CMK (cell line): ENCODE measurements around the gene LRRC3.
"Not testable (repeated sequence)": the region's sequence is repeated elsewhere in the genome, so short reads cannot be mapped to it uniquely, and the experiment has no call there.

Experiments used
- DNase-seq: peaks from one replicate; pipeline ENCODE4 v3.0.0-alpha.2; 2010; ENCODE audit warnings: low read depth

LRRC3 gene, protein sequence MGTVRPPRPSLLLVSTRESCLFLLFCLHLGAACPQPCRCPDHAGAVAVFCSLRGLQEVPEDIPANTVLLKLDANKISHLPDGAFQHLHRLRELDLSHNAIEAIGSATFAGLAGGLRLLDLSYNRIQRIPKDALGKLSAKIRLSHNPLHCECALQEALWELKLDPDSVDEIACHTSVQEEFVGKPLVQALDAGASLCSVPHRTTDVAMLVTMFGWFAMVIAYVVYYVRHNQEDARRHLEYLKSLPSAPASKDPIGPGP

DNA sequence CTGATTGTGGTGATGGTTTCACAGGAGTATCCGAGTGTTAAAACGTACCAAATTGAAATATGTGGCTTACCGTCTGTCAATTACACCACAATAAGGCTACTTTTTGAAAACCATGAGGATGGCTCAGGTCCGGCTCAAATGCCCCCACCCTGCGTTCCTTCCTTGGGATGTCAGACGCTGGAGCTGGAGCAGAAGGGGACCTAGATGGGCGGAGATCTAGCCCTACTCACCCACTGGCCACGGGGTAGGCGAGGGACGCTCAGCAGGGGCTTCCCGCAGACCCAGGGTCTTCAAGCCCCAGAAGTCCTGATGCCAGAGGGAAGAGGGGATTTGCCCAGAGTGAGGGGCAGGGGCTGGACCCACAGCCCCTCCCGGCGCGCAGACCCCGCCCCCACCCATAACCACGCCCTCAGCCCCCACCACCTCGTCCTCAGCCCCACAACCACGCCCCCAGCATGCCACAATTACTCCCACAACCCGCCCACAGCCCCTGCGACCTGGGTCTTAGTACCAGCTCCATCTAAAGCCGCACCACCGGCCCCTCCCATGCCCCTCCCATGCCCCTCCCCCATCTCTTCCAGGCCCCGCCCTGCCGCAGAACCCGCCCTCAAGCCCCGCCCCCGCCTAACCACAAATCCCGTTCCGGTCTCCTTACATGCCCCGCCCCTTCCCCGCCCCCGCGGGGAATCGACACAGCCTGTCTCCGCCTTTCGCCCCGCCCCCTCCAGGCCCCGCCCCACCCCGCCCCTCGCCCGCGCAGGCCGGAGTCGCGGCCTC is at the start of gene LRRC3:
LRRC3 (plus strand) TSS at position 764 of the 777 bp plus-strand sequence. CDS start 1,135 bp downstream, outside the sequence.
- peak; percentile 82 for DNase-seq

DNA sequence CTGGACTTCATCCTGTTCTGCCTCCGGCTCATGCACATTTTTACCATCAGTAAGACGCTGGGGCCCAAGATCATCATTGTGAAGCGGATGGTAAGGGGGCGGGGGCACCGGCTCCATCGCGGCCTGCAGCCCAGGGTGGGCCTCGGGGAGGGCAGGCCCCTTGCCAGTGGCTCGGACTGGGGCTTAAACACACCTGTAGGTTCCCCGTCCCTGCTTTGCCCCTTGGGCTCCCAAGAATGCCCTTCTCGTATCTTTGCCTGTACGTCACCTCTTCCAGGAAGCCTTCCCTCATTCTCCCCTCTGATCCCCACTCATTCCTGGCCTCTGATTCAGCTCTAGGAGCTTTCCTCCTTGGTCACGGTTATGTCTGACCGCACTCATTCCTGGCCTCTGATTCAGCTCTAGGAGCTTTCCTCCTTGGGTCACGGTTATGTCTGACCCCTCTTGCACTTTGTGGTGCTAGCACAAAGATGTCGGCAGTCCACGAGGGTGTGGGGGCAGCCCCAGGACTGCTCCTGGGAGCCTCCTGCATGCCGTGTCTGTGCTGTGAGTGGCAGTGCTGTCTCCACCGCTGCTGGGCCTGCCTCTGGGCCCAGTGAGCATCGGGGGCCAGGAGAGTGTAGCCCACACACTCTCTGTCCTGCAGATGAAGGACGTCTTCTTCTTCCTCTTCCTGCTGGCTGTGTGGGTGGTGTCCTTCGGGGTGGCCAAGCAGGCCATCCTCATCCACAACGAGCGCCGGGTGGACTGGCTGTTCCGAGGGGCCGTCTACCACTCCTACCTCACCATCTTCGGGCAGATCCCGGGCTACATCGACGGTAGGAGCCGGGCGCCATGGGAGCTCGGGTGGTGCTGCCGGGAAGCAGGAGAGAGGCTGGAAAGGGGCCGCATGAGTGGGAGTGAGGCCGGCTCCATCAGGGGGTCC is 49.1 kb upstream of the LRRC3 start:
- no peak for DNase-seq

DNA sequence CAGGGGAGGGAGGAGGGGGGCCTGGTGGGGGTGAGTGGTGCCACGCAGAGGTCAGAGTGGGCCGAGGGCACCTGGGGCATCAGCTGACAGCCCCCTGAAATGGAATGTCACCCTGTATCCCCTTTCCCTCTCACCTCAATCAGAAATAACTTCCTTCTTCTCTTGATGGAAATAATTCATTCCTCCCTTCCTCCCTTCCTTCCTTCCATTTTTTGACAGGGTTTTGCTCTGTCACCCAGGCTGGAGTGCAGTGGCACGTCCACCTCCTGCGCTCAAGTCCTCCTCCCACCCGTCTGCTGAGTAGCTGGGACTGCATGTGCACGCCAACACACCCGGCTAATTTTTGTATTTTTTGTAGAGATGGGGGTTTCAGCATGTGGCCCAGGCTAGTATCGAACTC is 48.4 kb upstream of the LRRC3 start:
- DNase-seq: no peak

DNA sequence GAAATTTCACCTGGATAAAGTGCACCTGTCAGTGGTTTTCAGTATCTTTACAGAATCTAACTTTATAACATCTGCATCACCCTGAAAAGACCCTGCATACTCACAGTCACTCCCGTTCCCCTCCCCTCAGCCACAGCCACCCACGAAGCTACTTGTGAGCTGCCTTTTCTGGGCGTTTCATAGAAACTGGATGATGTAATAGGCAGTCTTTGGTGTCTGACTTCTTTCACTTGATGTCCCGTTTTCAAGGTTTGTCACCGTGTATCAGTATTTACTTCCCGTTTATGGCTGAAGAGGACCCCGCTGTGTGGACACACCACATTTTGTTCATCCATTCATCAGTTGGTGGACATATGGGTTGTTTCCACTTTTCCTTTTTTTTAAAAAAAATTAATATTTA is 47.8 kb upstream of the LRRC3 start:
- DNase-seq: no peak

DNA sequence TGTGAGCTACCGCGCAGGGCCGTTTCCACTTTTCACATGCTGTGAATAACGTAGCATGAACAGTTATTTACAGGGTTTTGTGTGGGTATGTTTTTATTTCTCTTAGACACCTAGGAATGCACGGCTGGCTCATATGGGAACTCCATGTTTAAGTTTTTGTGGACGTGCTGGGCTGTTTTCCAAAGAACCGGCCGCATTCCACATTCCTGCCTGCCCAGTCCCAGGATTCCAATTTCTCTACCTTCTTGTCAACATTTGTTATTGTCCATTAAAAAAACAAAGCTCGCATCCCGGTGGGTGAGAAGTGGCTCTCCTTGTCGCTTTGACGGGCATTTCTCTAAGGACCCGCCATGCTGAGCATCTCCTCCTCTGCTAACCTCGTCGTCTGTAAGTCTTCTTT is 47.1 kb upstream of the LRRC3 start:
- DNase-seq: no peak

DNA sequence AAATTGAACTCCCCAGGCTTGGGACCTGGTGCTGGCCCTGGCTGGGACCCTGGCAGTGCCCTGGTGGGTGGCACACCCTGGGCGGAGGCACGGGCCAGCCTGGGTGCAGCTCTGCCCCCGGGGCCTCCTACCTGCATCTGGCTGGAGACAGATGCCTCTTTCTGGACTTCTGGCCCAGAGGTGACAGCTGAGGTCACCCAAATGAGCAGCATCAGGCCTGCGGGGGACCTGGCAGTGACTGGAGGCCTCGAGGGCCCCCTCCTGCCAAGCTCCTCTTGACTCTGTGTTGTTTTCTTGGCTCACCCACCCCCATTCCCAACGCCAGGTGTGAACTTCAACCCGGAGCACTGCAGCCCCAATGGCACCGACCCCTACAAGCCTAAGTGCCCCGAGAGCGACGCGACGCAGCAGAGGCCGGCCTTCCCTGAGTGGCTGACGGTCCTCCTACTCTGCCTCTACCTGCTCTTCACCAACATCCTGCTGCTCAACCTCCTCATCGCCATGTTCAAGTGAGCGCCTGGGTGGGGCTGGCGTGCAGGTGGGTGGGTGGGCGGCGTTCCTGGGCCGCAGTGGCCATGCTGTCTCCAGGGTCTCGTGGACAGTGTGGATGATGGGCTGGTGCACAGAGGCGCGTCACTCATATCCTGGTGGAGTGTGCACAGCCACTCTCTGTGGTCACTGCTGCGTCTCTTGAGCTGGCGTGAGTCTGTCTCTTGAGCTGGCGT is 41.6 kb upstream of the LRRC3 start:
- DNase-seq: no peak

DNA sequence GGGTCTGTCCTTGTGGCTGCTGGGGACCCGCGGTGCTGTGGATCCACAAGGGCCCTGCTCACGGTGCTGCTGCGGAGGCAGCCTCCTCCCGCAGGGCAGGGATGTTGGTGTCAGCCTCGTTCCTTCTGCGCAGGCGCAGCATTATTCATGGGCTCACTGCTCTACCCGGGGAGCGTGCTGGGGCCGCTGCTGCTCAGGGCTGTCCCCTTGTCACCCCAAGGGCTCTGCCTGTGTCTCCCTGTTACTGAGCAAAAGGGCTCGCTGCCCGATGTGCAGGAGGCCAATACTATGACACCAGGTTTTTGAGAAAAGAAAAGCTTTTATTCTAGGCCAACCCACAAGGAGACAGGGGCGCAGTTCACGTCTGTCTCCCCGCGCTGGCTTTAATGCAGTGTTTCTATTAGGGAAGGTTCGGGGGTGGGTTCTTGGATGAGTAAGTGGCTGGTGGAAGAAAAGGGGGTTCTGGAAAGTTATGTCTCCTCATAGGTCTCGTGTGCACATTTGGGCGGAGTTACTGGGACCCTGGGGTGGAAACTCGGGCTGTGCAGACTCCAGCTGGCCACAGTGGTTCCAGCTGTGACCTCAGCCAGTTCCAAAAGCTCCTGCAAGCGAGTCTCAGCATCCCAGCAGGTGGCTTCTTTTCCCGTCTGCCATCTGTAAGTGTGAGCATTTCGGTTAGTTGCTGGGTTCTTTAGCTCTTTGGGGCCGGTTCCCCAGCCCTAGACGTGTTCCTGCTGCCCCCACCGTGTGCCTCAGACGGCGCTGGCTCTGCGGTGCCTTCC is 40.8 kb upstream of the LRRC3 start:
- no peak for DNase-seq

DNA sequence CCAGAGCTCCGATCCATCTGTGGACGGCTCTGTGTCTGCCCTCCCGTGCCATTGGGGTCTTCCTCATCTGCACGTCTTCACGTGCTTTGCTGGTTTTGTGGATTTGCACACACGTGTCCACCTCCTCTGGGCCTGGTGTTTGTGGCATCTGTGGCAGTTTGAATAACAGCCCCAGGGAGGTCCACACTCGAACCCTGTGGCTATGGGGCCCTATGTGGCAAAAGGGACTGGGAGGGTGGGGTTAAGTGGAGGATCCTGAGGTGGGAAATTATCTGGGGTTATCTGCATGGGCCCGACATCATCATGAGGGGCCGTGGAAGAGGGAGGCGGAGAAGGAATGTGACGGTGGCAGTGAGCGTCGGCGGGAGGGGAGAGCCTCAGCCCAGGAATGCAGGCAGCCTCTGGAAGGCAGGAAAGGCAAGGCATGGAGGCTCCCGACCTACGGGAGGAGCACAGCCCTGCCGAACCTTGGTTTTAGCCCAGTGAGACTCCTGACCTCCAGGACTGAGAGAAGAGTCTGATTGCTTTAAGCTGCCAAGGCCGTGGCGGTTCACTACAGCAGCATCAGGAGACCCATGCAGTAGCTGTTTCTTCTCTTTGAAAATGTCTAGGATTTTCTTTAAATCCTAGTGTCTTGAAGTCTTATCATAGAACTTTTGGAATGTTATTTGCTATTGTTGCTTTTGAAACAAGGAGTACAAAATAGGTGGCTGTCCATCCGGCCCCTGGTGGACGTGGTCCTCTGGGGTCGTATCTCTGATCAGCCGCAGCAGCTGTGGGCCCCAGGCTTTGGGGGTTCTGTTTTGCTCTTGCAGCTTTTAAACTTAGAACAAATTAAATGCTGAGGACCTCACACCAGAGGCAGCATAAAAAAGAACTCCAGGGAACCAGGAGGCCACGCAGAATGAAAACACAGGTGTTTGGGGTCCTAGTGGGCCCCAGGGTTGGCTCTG is 40.0 kb upstream of the LRRC3 start:
- no peak for DNase-seq

DNA sequence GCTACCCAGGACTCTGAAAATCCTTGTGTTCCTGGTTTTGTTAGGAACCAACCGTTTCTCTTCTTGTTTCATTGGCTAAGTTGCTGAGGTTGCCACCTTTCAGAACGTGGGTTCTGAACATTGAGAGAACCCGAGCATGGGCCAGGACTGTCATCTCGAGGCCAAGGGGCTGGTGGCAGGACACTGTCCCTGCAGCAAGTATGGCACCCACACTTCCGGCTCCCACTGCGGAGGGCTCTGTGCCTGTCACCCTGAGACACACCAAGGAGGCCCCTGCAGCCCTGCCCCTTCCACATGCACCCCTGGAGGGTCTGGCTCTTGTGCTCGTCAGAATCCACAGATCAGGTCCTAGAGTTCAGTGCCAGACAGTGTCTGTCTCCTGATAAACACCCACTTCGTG is 39.1 kb upstream of the LRRC3 start:
- DNase-seq: no peak

DNA sequence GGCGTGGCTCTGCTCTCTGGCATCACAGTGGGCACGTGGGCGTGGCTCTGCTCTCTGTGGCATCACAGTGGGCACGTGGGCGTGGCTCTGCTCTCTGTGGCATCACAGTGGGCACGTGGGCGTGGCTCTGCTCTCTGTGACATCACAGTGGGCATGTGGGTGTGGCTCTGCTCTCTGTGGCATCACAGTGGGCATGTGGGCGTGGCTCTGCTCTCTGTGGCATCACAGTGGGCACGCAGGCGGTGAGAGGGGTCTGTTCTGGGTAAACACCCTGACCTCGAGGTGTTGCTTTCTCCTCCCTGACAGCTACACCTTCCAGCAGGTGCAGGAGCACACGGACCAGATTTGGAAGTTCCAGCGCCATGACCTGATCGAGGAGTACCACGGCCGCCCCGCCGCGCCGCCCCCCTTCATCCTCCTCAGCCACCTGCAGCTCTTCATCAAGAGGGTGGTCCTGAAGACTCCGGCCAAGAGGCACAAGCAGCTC is 37.6 kb upstream of the LRRC3 start:
- not testable (repeated sequence) for DNase-seq

DNA sequence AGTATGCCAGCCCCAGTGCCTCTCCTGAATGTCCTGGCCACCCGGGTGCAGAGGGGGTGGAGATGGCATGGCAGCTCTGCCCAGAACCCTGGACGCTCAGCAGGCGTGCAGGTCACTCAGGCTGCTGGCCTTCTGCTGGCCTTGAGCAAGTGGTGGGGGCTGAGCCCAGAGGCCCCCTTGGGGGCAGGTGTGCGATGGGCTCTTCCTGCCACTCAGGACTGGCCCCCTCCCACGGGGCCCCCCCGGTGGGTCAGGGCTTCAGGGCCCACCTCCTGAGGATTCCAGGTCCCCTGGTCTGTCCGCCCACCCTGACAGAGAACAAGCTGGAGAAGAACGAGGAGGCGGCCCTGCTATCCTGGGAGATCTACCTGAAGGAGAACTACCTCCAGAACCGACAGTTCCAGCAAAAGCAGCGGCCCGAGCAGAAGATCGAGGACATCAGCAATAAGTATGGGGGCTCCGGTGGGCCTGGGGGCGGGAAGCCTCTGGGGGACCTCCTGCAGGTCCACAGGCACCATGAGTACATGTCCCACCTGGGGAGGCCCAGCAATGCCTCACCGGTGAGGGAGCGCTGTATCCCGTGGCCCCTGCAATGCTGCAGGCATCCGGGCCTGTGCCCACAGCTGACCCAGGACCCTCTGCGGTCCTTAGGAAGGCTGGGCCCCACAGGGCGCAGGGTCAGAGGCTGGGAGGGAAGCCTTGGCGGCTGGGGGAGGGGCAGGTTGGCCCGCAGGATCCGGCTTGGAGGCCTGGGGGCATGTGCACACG is 37.0 kb upstream of the LRRC3 start:
- DNase-seq: no peak

DNA sequence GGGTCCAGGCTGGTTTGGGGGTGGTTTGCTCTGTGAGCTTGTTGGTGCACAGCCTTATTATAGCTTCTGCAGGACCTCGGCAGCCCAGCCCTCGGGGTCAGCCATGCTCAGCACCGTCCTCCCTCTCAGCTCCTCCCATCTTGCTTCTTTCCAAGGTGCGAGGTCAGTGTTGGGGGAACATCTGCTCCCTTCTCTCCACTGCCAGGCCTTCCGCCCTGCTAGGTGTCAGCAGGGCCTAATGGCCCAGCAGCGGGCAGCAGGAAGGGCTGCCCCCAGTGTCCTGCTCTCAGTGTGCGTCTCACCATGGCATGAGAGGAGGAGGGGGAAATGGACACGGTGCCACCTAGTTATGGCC is 36.5 kb upstream of the LRRC3 start:
- DNase-seq: no peak

DNA sequence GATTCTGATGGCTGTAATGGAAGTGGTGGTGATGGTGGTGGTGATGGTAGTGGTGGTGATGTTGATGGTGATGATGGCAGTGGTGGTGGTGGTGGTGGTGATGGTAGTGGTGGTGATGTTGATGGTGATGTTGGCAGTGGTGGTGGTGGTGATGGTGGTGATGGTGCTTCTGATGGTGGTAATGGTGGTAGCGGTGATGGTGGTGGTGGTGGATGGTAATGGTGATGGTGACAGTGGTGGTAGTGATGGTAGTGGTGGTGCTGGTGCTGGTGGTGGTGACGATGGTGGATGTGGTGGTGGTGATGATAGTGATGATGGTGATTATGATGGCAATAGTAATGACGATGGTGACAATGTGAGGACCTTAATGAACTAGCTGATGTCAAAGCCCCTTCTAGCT is 35.6 kb upstream of the LRRC3 start:
- no peak for DNase-seq

DNA sequence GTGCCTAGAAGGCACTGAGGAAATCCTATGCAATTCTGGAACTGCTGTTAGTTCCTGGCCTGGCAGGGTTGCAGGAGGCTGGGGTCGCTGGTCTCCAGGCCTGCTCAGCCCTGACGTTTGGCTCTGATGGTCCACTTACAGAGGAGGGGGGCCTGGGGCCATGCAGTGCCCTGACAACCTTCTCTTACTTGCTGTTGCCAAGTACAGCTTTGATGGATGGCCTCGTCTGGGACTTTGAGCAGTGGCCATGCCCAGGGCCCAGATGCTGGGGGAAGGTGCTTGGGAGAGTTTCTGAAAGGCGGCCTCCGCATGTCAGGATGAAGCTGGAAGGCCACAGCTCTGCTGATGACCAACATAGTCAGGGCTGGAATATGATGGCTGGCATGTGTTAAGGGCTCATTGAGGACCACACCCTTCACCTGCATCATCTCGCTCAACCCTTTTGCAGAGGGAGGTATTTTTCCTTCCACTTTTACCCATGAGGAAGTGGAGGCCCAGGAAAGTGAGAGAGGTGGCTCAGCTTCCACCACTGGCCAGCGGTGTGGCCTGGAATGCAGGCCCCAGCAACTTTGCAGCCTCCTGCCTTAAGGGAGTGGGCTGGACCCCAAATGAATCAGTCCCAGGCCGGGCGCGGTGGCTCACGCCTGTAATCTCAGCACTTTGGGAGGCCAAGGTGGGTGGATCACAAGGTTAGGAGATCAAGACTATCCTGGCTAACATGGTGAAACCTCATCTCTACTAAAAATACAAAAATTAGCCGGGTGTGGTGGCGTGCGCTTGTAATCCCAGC is 34.7 kb upstream of the LRRC3 start:
- DNase-seq: no peak

DNA sequence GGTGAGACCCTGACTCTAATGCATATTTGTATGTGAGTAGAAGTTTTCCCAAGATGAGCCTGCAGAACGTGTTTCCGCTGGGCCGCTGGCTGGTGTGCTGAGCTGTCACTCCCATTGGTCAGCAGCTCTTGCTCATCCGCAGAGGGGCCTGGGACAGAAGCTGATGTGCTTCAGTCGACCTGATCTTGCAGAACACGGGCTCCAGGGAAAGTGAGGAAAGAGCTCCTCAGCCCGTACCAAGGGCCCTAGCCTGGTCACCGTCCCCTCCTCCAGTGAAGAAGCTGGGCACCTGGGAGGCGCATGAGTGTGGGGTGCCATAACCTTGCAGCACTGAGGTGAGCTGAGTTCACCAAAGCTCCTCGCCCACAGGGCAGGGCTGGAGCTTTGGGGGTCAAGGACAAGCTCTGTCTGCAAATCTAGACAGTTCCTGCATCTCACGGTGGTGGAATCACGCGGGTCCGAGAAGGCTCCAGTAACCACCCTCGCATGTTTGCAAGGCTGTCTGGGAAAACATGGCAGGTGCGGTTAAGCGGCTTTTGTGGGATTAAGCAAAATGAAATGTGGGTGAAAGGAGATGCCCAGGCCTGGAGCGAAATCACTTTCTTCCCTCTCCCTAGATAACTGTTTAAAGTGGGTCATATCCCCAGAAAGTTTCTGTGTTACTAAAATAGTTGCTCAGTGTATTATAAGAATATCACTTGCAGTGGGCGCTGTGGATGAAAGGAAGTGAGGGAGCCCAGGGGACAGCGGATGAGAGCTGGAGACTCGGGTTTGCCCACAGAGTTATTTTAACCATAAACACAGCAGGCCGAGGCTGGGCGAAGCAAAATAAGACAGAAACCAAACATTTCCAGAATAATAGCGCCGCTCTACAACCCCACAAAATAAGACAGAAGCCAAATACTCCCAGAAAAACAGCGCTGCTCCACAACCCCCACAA is 33.1 kb upstream of the LRRC3 start:
- no peak for DNase-seq

DNA sequence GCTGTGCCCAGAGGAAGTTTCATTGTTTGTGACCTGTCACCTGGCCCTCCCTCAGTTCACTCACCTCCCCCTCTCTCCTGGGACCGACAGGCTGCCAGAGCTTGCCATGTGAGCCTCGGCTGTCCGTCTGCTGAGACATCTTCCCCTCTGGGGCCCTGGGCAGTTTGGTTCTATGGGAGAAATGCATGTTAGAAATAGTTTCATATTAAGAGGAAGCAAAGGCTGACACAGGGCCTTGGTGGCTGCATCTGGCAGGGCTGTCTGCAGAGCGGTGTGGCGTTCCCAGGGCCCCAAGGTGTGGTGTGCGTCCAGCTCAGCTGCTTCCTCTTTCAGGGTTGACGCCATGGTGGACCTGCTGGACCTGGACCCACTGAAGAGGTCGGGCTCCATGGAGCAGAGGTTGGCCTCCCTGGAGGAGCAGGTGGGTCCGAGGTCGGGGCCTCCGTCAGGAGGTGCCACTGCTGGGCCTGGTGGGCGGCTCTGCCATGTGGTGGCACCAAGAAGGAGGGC is 31.9 kb upstream of the LRRC3 start:
- DNase-seq: no peak
